Measurements from ENCODE around the gene ZSWIM8. TPM values are rescaled to one million over a fixed set of nuclear protein-coding genes. Genes with fewer than 3 reads are reported as not detected.
A peak's percentile ranks its signal among the peaks of the same experiment; 100 is the strongest.

The ZSWIM8 gene
- total RNA-seq, 2 donors from 2014 or later: 34.5 to 70.9 TPM

- Histone ChIP-seq H3K36me3 (replicated peaks in 1 of 2; ENCODE audit: insufficient read depth in 1 of 2, low read depth in 2 of 2) (peaks cover 0 to 18% of the 10 kb centered on the region in 2 donors), H3K27ac (no peak overlapping the region), H3K27me3 (no peaks in the 10 kb centered on the region), H3K4me3 (no peak overlapping the region), H3K4me1 (no peaks in the 10 kb centered on the region), H3K9me3 (no peaks in the 10 kb centered on the region)
- WGBS, 2 donors: 76 to 93% methylated on average over 5 of the region's 5 CpGs
- no peak for DNase-seq
- ATAC-seq: no peak
- intact Hi-C loops (cut with DNase I): no loop called here
- TF ChIP-seq CTCF (IDR thresholded peaks at IDR 0.05) (no peak), POLR2A (IDR thresholded peaks at IDR 0.05) (no peak)
Observed at GRCh38 chr10:73843261-73843660, 57.9 kb downstream of the ZSWIM8 start.

GRCh38 chr10:73847031-73847430 lies 61.6 kb downstream of the ZSWIM8 start:
- DNase-seq: no peak

GRCh38 chr10:73848821-73849489 lies 63.5 kb downstream of the ZSWIM8 start:
- TF ChIP-seq CTCF (IDR thresholded peaks at IDR 0.05): peak; percentile 92 to 100 (median 97)
- no peak for TF ChIP-seq POLR2A (IDR thresholded peaks at IDR 0.05)
- no peaks in the 10 kb centered on the region for H3K9me3 ChIP-seq
- no peak overlapping the region for H3K27ac ChIP-seq
- 34 to 60% methylated on average over 11 to 17 of the region's 17 CpGs for WGBS, 2 donors
- intact Hi-C loops (cut with DNase I): loop anchor here (5.0 kb wide), 1 partner anchor 33 kb away; no protein-coding TSS in a partner anchor
- DNase-seq (peak; percentile 82 to 89 (median 87)), ATAC-seq (peak; percentile 90)
- H3K4me1 ChIP-seq: no peaks in the 10 kb centered on the region
- H3K27me3 ChIP-seq: no peaks in the 10 kb centered on the region
- H3K36me3 ChIP-seq (replicated peaks in 1 of 2; ENCODE audit: insufficient read depth in 1 of 2, low read depth in 2 of 2): peaks cover 0 to 16% of the 10 kb centered on the region in 2 donors
- no peak overlapping the region for H3K4me3 ChIP-seq

More at GRCh38 chr10:73847031-73847430, 61.6 kb downstream of the ZSWIM8 start:
- Histone ChIP-seq H3K4me3 (no peak overlapping the region), H3K9me3 (no peaks in the 10 kb centered on the region), H3K4me1 (no peaks in the 10 kb centered on the region), H3K36me3 (replicated peaks in 1 of 2; ENCODE audit: insufficient read depth in 1 of 2, low read depth in 2 of 2) (peaks cover 0 to 19% of the 10 kb centered on the region in 2 donors), H3K27ac (no peak overlapping the region), H3K27me3 (no peaks in the 10 kb centered on the region)
- TF ChIP-seq POLR2A (IDR thresholded peaks at IDR 0.05) (no peak), CTCF (IDR thresholded peaks at IDR 0.05) (no peak)
- WGBS, 2 donors: 87 to 90% methylated on average over 7 of the region's 7 CpGs
- no peak for ATAC-seq
- intact Hi-C loops (cut with DNase I): loop anchor here (5.0 kb wide), 1 partner anchor 35 kb away; no protein-coding TSS in a partner anchor

- no peaks in the 10 kb centered on the region for H3K4me1 ChIP-seq
- no peak overlapping the region for H3K4me3 ChIP-seq
- TF ChIP-seq CTCF (IDR thresholded peaks at IDR 0.05) (no peak), POLR2A (IDR thresholded peaks at IDR 0.05) (no peak)
- no peak overlapping the region for H3K27ac ChIP-seq
- no peaks in the 10 kb centered on the region for H3K9me3 ChIP-seq
- no peaks in the 10 kb centered on the region for H3K27me3 ChIP-seq
- 78% methylated on average over 4 to 8 of the region's 8 CpGs for WGBS, 2 donors
- DNase-seq: no peak
- intact Hi-C loops (cut with DNase I): no loop called here
- ATAC-seq: no peak
- H3K36me3 ChIP-seq (replicated peaks in 1 of 2; ENCODE audit: insufficient read depth in 1 of 2, low read depth in 2 of 2): peaks cover 0 to 16% of the 10 kb centered on the region in 2 donors
Observed at GRCh38 chr10:73850211-73850610, 64.8 kb downstream of the ZSWIM8 start.
